Astrocyte (in vitro differentiated cells and primary cell): ENCODE measurements around the gene NMNAT3.

Experiments
- EZH2 ChIP-seq: IDR thresholded peaks from 2 replicates; pipeline ENCODE4 v1.6.1; 2012; ENCODE audit warnings: mild to moderate bottlenecking, low read length, inconsistent platforms; ENCODE audit not compliant: insufficient read depth
- TF ChIP-seq, protein P1 (sequence below): IDR thresholded peaks from 2 replicates; pipeline ENCODE4 v1.5.1; 2011; ENCODE audit warnings: low read depth, mild to moderate bottlenecking, inconsistent platforms, low read length, moderate library complexity; ENCODE audit not compliant: insufficient read depth

DNA sequence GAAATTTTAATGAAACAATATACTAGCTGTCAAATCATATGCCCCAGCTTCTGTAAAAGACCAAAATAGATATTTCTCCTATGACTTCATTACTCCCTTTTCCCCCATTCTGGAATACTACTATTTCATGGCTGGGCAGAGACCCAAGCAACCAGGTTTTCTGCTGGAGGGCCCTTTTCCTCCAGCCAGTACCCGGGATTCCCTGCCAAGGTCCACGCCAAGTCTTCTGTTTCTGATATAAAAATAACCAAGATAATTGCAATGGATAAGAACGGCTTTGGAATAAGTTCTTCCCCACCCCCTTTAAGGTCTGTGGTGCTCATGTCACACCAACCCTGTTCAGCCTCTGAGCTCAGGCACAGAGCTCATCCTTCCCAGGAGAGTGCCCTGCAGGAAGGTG, 17.2 kb upstream of the NMNAT3 start:
- TF ChIP-seq, protein P1, sequence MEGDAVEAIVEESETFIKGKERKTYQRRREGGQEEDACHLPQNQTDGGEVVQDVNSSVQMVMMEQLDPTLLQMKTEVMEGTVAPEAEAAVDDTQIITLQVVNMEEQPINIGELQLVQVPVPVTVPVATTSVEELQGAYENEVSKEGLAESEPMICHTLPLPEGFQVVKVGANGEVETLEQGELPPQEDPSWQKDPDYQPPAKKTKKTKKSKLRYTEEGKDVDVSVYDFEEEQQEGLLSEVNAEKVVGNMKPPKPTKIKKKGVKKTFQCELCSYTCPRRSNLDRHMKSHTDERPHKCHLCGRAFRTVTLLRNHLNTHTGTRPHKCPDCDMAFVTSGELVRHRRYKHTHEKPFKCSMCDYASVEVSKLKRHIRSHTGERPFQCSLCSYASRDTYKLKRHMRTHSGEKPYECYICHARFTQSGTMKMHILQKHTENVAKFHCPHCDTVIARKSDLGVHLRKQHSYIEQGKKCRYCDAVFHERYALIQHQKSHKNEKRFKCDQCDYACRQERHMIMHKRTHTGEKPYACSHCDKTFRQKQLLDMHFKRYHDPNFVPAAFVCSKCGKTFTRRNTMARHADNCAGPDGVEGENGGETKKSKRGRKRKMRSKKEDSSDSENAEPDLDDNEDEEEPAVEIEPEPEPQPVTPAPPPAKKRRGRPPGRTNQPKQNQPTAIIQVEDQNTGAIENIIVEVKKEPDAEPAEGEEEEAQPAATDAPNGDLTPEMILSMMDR, result no peak
- TF ChIP-seq EZH2, result no peak
